A673 (cell line): ENCODE measurements around the gene ENAH. TPM values are rescaled to one million over a fixed set of nuclear protein-coding genes. Genes with fewer than 3 reads are reported as not detected.

Experiments used
- BruUV-seq: library from RNA; stranded (reverse); fragments of 400-500 nt; replicated peaks from 2 replicates; lab custom pipeline; 2021; lab: Mats Ljungman, UMichigan
- CTCF ChIA-PET: fragments of 300-600 bp; sonication (Branson Sonifier 250); formaldehyde crosslinking; loops from one replicate; lab custom pipeline; 2022; ENCODE audit warnings: antibody characterized with exemption; lab: Charles Lee
- POLR2A ChIA-PET: fragments of 300-600 bp; sonication (Branson Sonifier 250); formaldehyde crosslinking; loops from one replicate; lab custom pipeline; 2022; ENCODE audit warnings: antibody characterized with exemption; ENCODE audit not compliant: low non-redundant PET; lab: Charles Lee
- DNase-seq: peaks from one replicate; pipeline ENCODE4 v3.0.0-alpha.2; 2015; ENCODE audit warnings: low spot score
- H3K27ac ChIP-seq: fragments of 200-600 bp; sonication (generic); 2 replicates; pipeline ENCODE4 v1.5.1; 2016; ENCODE audit warnings: mixed run types, low read depth, mild to moderate bottlenecking, mixed read lengths, antibody characterized with exemption, low read length; ENCODE audit not compliant: poor library complexity, severe bottlenecking
- H3K27me3 ChIP-seq: fragments of 200-600 bp; sonication (generic); replicated peaks from 2 replicates; pipeline ENCODE4 v1.6.1; 2017; ENCODE audit warnings: mixed run types, low read depth, mild to moderate bottlenecking, mixed read lengths, antibody characterized with exemption, low read length; ENCODE audit not compliant: insufficient read depth, poor library complexity
- H3K36me3 ChIP-seq: fragments of 200-600 bp; sonication (generic); 2 replicates; pipeline ENCODE4 v1.6.1; 2016; ENCODE audit warnings: mixed run types, mild to moderate bottlenecking, mixed read lengths, antibody characterized with exemption, low read length; ENCODE audit not compliant: insufficient read depth, poor library complexity, severe bottlenecking
- H3K4me1 ChIP-seq: fragments of 200-600 bp; sonication (generic); 2 replicates; pipeline ENCODE4 v1.6.1; 2017; ENCODE audit warnings: mixed run types, mild to moderate bottlenecking, mixed read lengths, antibody characterized with exemption, low read length; ENCODE audit not compliant: insufficient read depth, poor library complexity, severe bottlenecking
- H3K4me3 ChIP-seq: fragments of 200-600 bp; sonication (generic); 2 replicates; pipeline ENCODE4 v1.5.1; 2016; ENCODE audit warnings: low read depth, mixed run types, mild to moderate bottlenecking, mixed read lengths, low read length; ENCODE audit not compliant: poor library complexity, severe bottlenecking
- H3K9me3 ChIP-seq: fragments of 200-600 bp; sonication (generic); 2 replicates; pipeline ENCODE4 v1.6.1; 2016; ENCODE audit warnings: mixed run types, low read depth, mild to moderate bottlenecking, mixed read lengths, antibody characterized with exemption, low read length; ENCODE audit not compliant: poor library complexity, severe bottlenecking
- EZH2 ChIP-seq: fragments of 200-600 bp; sonication (generic); IDR thresholded peaks from 2 replicates; pipeline ENCODE4 v1.6.1; 2017; ENCODE audit warnings: borderline replicate concordance, low read depth, mild to moderate bottlenecking, mixed read lengths, antibody characterized with exemption, low read length; ENCODE audit not compliant: poor library complexity, severe bottlenecking
- intact Hi-C: fragments of 100-400 bp; cut with micrococcal nuclease; formaldehyde crosslinking; loops from one replicate; pipeline ENCODE4 v1.10.0; 2022; ENCODE audit not compliant: unreplicated experiment
- total RNA-seq: library from RNA; stranded (reverse); gene quantifications from 2 replicates; pipeline ENCODE4 v1.2.3, GENCODE V29; 2021
- TF ChIP-seq, protein P1 (sequence below): fragments of 300-800, 200-600 bp; sonication (generic); conservative IDR thresholded peaks from 2 replicates; pipeline ENCODE4 v1.5.1; 2017; ENCODE audit warnings: low read depth, mild to moderate bottlenecking, antibody characterized with exemption, low read length, moderate library complexity, mixed read lengths

ENAH gene
- total RNA-seq, 1 experiment from 2014 or later = 186 TPM

DNA sequence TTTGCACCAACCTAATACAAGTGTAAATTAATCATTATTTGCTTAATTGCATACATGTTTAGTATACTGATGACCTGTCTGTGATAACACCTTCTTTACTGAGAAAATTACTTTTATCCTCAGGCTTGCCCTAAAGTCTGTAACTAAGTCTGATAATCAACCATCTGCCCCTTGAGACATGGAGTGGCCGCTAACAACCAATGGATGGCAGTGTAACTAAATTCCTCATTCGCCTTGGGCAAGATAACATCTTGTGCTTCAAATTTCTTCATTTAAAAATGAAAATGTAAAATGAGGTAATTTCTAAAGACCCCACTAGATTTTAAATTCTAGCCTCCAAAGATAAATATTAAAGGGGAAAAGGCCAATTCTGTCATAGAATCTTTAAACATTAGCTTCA lies 85.1 kb downstream of the ENAH start:
- Histone ChIP-seq H3K27ac (no peak overlapping the region), H3K36me3 (no peaks in the 10 kb centered on the region), H3K27me3 (no peaks in the 10 kb centered on the region), H3K4me1 (peaks cover 23% of the 10 kb centered on the region), H3K4me3 (no peak overlapping the region), H3K9me3 (no peaks in the 10 kb centered on the region)
- CTCF ChIA-PET = no interaction called here
- POLR2A ChIA-PET = no interaction called here
- BruUV-seq = no TSS peak
- TF ChIP-seq, protein P1, sequence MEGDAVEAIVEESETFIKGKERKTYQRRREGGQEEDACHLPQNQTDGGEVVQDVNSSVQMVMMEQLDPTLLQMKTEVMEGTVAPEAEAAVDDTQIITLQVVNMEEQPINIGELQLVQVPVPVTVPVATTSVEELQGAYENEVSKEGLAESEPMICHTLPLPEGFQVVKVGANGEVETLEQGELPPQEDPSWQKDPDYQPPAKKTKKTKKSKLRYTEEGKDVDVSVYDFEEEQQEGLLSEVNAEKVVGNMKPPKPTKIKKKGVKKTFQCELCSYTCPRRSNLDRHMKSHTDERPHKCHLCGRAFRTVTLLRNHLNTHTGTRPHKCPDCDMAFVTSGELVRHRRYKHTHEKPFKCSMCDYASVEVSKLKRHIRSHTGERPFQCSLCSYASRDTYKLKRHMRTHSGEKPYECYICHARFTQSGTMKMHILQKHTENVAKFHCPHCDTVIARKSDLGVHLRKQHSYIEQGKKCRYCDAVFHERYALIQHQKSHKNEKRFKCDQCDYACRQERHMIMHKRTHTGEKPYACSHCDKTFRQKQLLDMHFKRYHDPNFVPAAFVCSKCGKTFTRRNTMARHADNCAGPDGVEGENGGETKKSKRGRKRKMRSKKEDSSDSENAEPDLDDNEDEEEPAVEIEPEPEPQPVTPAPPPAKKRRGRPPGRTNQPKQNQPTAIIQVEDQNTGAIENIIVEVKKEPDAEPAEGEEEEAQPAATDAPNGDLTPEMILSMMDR = peak; percentile 61
- TF ChIP-seq EZH2 = no peak
- peak; percentile 58 for DNase-seq
- intact Hi-C loops = no loop called here

GRCh38 chr1:225565847-225566246 lies 87.1 kb downstream of the ENAH start:
- BruUV-seq = TSS peak; percentile 12
- POLR2A ChIA-PET = no interaction called here
- no peak for DNase-seq
- no peak for TF ChIP-seq EZH2
- TF ChIP-seq, protein P1 = no peak
- H3K4me3 ChIP-seq = no peak overlapping the region
- intact Hi-C loops = no loop called here
- no peaks in the 10 kb centered on the region for H3K27me3 ChIP-seq
- peaks cover 23% of the 10 kb centered on the region for H3K4me1 ChIP-seq
- CTCF ChIA-PET = interaction anchor here (1.1 kb wide), 1 partner anchor 207 kb away, joined by 3 read pairs; no protein-coding TSS in a partner anchor
- peaks cover 4% of the 10 kb centered on the region for H3K36me3 ChIP-seq
- no peak overlapping the region for H3K27ac ChIP-seq
- no peaks in the 10 kb centered on the region for H3K9me3 ChIP-seq

DNA sequence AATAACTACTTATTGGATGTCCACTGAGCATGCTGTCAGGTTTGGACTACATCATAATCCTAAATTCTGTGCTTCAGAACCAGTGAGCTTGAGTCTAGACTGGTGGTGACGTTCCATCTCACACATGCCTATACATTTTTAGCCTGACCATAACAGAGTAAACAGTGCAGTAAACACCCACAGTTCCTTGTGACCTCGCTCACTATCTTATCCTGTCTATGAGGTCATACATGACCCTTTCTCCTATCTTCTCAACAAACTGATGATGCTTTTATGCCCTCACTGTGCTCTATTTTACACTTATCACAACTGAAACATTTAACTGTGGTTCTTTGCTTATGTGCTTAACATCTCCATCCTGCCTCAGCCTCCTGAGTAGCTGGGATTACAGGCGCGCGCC lies 91.2 kb downstream of the ENAH start:
- POLR2A ChIA-PET = no interaction called here
- BruUV-seq = no TSS peak
- CTCF ChIA-PET = no interaction called here
- TF ChIP-seq, protein P1 = no peak
- TF ChIP-seq EZH2 = no peak
- Histone ChIP-seq H3K4me1 (peaks cover 11% of the 10 kb centered on the region), H3K27me3 (no peaks in the 10 kb centered on the region), H3K36me3 (peaks cover 14% of the 10 kb centered on the region), H3K4me3 (no peak overlapping the region), H3K27ac (no peak overlapping the region), H3K9me3 (peaks cover 5% of the 10 kb centered on the region)
- DNase-seq = no peak
- intact Hi-C loops = no loop called here
